PFSK-1 (cell line): ENCODE data around the gene GSX1.

Experiments
- FOXP2 ChIP-seq: optimal IDR thresholded peaks from 2 replicates; pipeline ENCODE3; 2011; ENCODE audit warnings: borderline replicate concordance, control low read depth, inconsistent platforms; ENCODE audit not compliant: insufficient read depth; ENCODE audit errors: extremely low read length, extremely low read depth
- POLR2AphosphoS5 ChIP-seq: IDR thresholded peaks from 2 replicates; pipeline ENCODE4 v1.6.1; 2012; ENCODE audit warnings: low read depth, mild to moderate bottlenecking, control low read depth, low read length, moderate library complexity
- SIN3A ChIP-seq: IDR thresholded peaks from 2 replicates; pipeline ENCODE4 v1.6.1; 2012; ENCODE audit warnings: mild to moderate bottlenecking, low read length, moderate library complexity, borderline replicate concordance; ENCODE audit not compliant: insufficient read depth
- TAF1 ChIP-seq: IDR thresholded peaks from 2 replicates; pipeline ENCODE4 v1.6.1; 2012; ENCODE audit warnings: low read length, control low read depth, borderline replicate concordance; ENCODE audit not compliant: insufficient read depth

DNA sequence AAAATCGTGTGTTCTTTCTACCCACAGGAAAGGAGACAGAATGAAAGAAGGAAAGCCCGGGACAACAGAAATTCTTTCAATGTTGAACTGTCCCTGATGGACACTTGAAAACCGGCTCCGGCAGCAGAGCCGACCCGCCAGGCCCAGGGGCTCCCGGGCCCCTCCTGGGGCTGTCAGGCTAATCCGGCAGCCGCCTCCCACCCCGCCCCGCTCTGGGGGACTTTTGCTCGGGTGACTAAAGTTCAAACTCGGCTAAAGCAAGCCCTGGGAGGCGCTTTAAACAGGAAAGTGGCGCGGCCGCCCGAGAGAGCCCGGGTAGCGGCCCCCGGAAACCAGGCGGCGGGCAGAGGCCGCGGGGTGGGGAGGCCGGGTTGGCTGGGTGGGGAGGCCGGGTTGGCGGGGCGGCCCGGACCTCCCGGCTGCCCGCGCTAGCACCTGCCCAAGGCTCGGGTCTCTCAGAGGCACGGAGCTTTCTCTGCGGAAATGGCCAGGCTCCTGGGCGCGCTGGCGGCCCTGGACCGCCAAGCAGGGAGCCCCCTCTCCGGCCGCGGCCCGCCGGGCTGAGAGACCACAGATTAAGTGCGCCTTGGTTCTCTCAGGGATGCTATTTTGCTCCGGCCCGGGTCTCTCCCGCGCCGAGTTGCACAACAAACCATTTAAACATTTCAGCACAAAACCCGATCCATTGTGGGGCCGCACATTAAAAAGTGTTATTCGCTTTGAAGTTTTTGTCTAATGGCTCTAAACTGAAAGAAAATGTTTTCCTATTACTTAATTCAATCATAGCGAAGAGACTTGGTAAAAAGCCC lies 2.6 kb upstream of the GSX1 start:
- no peak for TF ChIP-seq POLR2AphosphoS5
- no peak for TF ChIP-seq SIN3A
- no peak for TF ChIP-seq TAF1
- TF ChIP-seq FOXP2, result no peak
